Cardiac fibroblast (primary cell): ENCODE results near the gene PRR5.
A peak's percentile ranks its signal among the peaks of the same experiment; 100 is the strongest.
"Not testable (repeated sequence)": the region's sequence is repeated elsewhere in the genome, so short reads cannot be mapped to it uniquely, and the experiment has no call there.

Experiments
- DNase-seq, 2 donors: peaks; one replicate each; pipeline versions ENCODE4 v3.0.0 to v3.0.0-alpha.2; 2010; ENCODE audit warnings: low read depth in 2 of 2
- H3K4me3 ChIP-seq, 2 donors: replicated peaks in 1 of 2; 1 replicate in 1 of 2; 2 replicates in 1 of 2; pipeline ENCODE4 v1.5.1; 2011; ENCODE audit warnings: low read depth in 2 of 2, low read length in 2 of 2, mild to moderate bottlenecking in 2 of 2, moderate library complexity in 1 of 2
- TF ChIP-seq, protein P1 (sequence below): IDR thresholded peaks from one replicate; pipeline ENCODE4 v1.5.1; 2011; ENCODE audit warnings: low read depth, mild to moderate bottlenecking, low read length, inconsistent platforms

The PRR5 gene

DNA sequence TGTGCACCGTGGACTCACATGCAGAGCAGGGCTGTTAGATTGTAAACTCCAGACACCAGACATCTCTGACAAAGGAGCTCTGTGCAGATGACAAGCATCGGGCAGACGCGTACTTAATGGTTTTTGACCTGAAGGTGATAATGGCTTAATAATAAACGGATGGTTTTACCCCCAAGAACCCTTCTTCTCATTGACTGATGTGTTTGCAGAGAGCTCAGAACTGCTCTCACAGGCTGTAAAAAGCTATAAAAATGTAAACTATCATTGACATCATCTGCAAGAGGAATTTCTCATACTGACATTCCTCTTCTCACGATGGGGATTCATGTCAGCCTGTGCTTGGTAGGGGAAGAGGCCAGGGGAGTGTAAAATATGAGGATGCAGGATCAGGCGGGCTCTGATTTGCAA is 41.8 kb downstream of the PRR5 start:
- DNase-seq, result no peak
- no peak overlapping the region for H3K4me3 ChIP-seq

DNA sequence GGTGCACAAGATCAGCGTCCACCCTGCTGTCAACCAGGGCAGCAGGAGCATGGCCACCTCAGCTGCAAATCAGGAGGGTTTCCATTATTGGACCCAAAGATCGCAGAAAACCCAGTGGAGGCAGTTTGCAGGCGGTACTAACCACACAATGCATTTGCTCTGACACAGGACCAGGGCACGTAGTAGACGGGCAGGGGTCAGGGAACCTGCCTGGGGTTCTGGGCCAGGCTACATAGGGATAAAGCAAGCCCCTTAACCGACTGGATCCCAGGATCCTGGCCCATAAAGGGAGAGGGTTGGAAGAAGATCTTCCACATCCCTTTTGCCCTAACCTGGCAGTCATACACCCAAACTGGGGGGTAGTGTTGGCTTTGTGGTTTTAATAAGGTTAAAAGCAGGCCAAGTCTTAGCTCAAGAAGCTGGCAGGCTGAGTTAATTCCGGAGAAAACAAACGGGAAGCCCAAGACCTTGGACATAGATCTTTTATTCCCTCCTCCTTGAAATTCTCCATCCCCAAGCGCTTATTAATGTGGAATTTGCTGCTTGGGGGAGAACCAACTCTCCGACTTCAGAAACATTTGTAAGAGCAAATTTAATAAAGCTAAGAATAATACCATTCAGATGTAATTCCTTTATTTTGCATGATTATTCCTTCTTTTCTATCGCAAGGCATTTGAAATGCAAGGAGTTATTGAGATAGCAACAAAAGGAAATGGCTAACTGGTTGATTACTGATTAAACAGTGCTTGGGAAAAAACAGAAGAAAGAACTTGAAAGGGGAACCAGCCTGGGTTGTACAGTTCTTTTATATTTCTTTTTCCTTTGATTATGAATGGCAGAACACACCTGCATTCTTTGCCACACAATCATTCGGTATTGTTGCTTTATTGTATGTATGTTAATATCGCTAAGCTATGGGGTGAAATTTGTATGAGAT is 44.1 kb downstream of the PRR5 start:
- no peak overlapping the region for H3K4me3 ChIP-seq
- TF ChIP-seq, protein P1, sequence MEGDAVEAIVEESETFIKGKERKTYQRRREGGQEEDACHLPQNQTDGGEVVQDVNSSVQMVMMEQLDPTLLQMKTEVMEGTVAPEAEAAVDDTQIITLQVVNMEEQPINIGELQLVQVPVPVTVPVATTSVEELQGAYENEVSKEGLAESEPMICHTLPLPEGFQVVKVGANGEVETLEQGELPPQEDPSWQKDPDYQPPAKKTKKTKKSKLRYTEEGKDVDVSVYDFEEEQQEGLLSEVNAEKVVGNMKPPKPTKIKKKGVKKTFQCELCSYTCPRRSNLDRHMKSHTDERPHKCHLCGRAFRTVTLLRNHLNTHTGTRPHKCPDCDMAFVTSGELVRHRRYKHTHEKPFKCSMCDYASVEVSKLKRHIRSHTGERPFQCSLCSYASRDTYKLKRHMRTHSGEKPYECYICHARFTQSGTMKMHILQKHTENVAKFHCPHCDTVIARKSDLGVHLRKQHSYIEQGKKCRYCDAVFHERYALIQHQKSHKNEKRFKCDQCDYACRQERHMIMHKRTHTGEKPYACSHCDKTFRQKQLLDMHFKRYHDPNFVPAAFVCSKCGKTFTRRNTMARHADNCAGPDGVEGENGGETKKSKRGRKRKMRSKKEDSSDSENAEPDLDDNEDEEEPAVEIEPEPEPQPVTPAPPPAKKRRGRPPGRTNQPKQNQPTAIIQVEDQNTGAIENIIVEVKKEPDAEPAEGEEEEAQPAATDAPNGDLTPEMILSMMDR, result no peak
- DNase-seq, result no peak

More for the DNA sequence above, 41.8 kb downstream of the PRR5 start:
- TF ChIP-seq, protein P1, result no peak

- DNase-seq, result peak in 1 of 2 donors; percentile 24
These were observed 45.8 kb downstream of the PRR5 start for GRCh38 chr22:44747784-44748127.

DNA sequence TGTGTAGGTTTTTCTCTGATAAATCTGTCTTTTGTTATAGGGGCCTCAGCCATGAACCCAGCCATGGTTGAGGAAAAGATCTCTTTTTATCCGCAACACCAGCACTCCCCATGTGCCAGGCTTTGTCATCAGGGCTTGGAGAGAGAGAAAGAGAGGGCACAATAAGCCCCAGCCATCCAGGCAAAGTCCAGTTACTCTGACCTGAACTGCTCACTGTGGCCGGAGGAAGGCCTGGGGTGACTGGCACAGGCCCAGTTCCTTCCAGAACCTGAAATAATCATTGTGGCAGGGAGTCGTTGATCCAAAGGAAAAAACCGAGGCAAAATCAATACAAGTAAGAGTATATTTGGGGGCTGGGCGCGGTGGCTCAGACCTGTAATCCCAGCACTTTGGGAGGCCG is 46.5 kb downstream of the PRR5 start:
- no peak overlapping the region for H3K4me3 ChIP-seq
- no peak for DNase-seq
- TF ChIP-seq, protein P1, result no peak

More at GRCh38 chr22:44747784-44748127, 45.8 kb downstream of the PRR5 start:
- H3K4me3 ChIP-seq, result not testable (repeated sequence)

DNA sequence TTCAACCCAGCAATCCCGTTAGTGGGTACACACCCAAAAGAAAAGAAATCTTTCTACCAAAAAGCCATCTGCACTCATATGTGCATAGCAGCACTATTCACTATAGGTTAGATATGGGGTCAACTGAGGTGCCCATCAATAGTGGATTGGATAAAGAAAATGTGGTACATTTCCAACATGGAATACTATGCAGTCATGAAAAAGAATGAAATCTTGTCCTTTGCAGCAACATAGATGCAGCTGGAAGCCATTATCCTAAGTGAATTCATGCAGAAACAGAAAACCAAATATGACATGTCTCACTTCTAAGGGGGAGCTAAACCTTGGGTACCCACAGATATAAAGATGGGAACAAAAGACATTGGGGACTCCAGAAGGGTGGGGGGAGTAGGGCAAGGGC is 48.5 kb downstream of the PRR5 start:
- no peak for DNase-seq
- TF ChIP-seq, protein P1, result no peak
- no peak overlapping the region for H3K4me3 ChIP-seq

DNA sequence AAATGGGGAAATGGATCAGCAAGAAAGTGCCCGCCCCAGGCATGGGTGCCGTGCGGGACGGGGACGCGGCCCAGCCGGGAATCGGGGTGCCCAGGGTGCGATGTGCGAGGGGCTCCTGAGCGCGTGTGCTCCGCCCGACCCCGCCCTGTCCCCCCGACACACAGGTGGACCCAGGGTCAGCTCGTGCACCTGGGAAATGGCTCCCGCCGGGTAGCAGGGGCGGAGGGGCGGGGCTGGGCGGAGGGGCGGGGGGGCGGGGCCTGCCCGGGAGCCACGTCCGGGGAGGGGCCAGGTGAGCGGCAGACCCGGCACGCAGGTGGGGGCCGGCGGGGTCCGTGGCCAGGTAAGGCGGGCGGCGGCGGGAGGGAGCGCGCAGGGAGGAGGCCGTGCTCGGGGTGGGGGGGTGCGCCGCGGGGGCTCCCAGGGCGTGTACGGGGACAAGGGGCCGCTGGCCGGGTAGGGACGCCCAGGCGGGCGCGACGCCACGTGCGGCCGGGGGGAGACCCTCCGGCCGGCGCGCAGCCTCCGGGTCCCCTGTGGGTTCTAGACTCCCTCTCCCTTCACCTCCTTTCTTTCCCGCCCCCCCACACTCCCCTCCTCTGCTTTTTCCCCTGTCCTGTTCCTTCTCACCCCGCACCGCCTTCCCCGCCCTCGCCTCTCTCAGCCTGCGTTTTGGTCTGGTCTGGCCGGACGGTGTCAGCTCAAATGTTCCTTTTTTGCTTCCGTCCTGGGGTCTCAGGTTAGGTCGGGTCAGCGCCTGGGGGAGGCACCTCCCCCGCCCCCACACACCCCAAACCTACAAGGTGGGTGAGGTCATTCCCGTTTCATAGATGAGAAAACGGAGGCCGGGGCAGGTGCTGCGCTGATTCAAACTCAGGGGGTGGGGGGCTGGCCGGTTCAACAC is 50.5 kb downstream of the PRR5 start, which contains the start of gene ARHGAP8:
ARHGAP8 (plus strand) TSS at position 291 of the 904 bp plus-strand sequence. CDS start 33,953 bp downstream, outside the sequence.
- no peak for DNase-seq

More for the DNA sequence above, 50.5 kb downstream of the PRR5 start, which contains the start of gene ARHGAP8:
- H3K4me3 ChIP-seq, result no peak within 1 kb of the TSS
- TF ChIP-seq, protein P1, result no peak
